K562 (cell line): ENCODE measurements around the gene KCTD18. TPM values are rescaled to one million over a fixed set of nuclear protein-coding genes. Genes with fewer than 3 reads are reported as not detected.

Source experiments
- HDAC1 ChIP-seq, 2 experiments: fragments of 450-650 bp; IDR thresholded peaks; 2 replicates each; pipeline ENCODE4 v1.6.1; 2016 to 2017; ENCODE audit warnings: inconsistent platforms in 1 of 2, mild to moderate bottlenecking in 1 of 2, moderate library complexity in 1 of 2
- NFRKB ChIP-seq: fragments of 450-650 bp; IDR thresholded peaks from 2 replicates; pipeline ENCODE4 v1.6.1; 2016; ENCODE audit warnings: low read depth
- polyA plus RNA-seq, 8 experiments: library from polyadenylated mRNA; depleted of rRNA in 4 of 8; stranded (reverse) in 5 of 8; unstranded in 3 of 8; fragments of >200 nt; fragmentation: Nextera tagmentation in 2 of 8; fragmentation: Illumina TruSeq in 1 of 8; extraction: Ambion mirVana in 2 of 8; extraction: Trizol in 1 of 8; gene quantifications; 2 replicates each; pipeline versions ENCODE4 v1.2.1 to v1.2.3, GENCODE V29; 2011 to 2014; ENCODE audit warnings: inconsistent platforms in 1 of 8, missing spikeins in 1 of 8
- total RNA-seq, 7 experiments: library from RNA; depleted of rRNA in 6 of 7; stranded (reverse); fragments of >200 nt in 6 of 7; fragmentation: Illumina TruSeq in 2 of 7; extraction: Trizol in 2 of 7; gene quantifications; 2 replicates each; pipeline versions ENCODE4 v1.2.1 to v1.2.3, GENCODE V29; 2011 to 2021; ENCODE audit warnings: low replicate concordance in 1 of 7
- TF ChIP-seq, protein P1 (sequence below): fragments of 450-650 bp; IDR thresholded peaks from 2 replicates; pipeline ENCODE4 v1.7.0; 2016; ENCODE audit warnings: borderline replicate concordance
- TF ChIP-seq, protein P2 (sequence below): fragments of 450-650 bp; formaldehyde crosslinking; IDR thresholded peaks from 2 replicates; pipeline ENCODE4 v1.4.0; 2022; ENCODE audit warnings: mild to moderate bottlenecking, moderate library complexity
- TF ChIP-seq, protein P3 (sequence below), 2 experiments: fragments of 450-650 bp; formaldehyde crosslinking in 1 of 2; IDR thresholded peaks; 2 replicates each; pipeline versions ENCODE4 v1.4.0 to v1.6.1; 2014 to 2020; ENCODE audit warnings: mild to moderate bottlenecking in 2 of 2, borderline replicate concordance in 1 of 2, low read depth in 1 of 2

The KCTD18 gene
- total and polyA plus RNA-seq, 9 of the 15 experiments (the other 6 are each of a cell fraction or from before 2014, with no cell fraction given) = 0.39 to 5.4 (median 3.8) TPM

DNA sequence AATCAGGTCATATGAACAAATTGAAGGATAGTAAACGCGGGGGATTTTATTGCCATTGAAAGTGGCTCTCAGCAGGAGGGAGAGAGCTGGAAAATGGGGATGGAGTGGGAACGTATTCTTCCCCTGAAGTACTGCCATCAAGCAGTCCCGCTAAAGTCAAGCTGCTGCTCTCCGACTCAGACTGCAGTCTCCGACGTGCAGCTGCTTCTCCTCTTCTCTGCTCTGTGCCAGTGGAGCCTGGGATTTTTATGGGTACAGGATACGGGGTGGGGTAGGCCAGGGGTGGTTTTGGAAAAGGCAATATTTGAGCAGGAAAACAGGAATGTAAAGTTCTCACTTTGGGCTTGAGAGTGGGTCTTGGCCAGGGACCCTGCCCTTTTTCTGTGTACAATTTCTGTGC is 33.0 kb downstream of the KCTD18 start (continued):
- TF ChIP-seq, protein P1, sequence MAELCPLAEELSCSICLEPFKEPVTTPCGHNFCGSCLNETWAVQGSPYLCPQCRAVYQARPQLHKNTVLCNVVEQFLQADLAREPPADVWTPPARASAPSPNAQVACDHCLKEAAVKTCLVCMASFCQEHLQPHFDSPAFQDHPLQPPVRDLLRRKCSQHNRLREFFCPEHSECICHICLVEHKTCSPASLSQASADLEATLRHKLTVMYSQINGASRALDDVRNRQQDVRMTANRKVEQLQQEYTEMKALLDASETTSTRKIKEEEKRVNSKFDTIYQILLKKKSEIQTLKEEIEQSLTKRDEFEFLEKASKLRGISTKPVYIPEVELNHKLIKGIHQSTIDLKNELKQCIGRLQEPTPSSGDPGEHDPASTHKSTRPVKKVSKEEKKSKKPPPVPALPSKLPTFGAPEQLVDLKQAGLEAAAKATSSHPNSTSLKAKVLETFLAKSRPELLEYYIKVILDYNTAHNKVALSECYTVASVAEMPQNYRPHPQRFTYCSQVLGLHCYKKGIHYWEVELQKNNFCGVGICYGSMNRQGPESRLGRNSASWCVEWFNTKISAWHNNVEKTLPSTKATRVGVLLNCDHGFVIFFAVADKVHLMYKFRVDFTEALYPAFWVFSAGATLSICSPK = no peak
- TF ChIP-seq, protein P2, sequence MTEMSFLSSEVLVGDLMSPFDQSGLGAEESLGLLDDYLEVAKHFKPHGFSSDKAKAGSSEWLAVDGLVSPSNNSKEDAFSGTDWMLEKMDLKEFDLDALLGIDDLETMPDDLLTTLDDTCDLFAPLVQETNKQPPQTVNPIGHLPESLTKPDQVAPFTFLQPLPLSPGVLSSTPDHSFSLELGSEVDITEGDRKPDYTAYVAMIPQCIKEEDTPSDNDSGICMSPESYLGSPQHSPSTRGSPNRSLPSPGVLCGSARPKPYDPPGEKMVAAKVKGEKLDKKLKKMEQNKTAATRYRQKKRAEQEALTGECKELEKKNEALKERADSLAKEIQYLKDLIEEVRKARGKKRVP (CRISPR knock-in tag) = no peak
- TF ChIP-seq HDAC1 (IDR thresholded peaks at IDR 0.05) = no peak
- no peak for TF ChIP-seq NFRKB
- TF ChIP-seq, protein P3, sequence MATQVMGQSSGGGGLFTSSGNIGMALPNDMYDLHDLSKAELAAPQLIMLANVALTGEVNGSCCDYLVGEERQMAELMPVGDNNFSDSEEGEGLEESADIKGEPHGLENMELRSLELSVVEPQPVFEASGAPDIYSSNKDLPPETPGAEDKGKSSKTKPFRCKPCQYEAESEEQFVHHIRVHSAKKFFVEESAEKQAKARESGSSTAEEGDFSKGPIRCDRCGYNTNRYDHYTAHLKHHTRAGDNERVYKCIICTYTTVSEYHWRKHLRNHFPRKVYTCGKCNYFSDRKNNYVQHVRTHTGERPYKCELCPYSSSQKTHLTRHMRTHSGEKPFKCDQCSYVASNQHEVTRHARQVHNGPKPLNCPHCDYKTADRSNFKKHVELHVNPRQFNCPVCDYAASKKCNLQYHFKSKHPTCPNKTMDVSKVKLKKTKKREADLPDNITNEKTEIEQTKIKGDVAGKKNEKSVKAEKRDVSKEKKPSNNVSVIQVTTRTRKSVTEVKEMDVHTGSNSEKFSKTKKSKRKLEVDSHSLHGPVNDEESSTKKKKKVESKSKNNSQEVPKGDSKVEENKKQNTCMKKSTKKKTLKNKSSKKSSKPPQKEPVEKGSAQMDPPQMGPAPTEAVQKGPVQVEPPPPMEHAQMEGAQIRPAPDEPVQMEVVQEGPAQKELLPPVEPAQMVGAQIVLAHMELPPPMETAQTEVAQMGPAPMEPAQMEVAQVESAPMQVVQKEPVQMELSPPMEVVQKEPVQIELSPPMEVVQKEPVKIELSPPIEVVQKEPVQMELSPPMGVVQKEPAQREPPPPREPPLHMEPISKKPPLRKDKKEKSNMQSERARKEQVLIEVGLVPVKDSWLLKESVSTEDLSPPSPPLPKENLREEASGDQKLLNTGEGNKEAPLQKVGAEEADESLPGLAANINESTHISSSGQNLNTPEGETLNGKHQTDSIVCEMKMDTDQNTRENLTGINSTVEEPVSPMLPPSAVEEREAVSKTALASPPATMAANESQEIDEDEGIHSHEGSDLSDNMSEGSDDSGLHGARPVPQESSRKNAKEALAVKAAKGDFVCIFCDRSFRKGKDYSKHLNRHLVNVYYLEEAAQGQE (IDR thresholded peaks at IDR 0.05; ENCODE audit: borderline replicate concordance) = no peak
- TF ChIP-seq, protein P3 (CRISPR knock-in tag; IDR thresholded peaks at IDR 0.05; ENCODE audit: low read depth) = no peak
- TF ChIP-seq, all 486 proteins: peak for 0
